Fibroblast of lung (primary cell): Measurements from ENCODE around the gene LCA5L. TPM values are rescaled to one million over a fixed set of nuclear protein-coding genes. Genes with fewer than 3 reads are reported as not detected.

ENCODE experiments used
- DNase-seq, 2 donors: peaks; one replicate each; pipeline versions ENCODE4 v3.0.0 to v3.0.0-alpha.2; 2010; ENCODE audit warnings: low read depth in 2 of 2
- H2AFZ ChIP-seq: 2 replicates; pipeline ENCODE4 v1.5.1; 2012; ENCODE audit warnings: low read length, control low read depth, inconsistent platforms
- H3K27ac ChIP-seq: 2 replicates; pipeline ENCODE4 v1.5.1; 2011; ENCODE audit warnings: low read length, control low read depth; ENCODE audit not compliant: insufficient read depth
- H3K27me3 ChIP-seq: 2 replicates; pipeline ENCODE4 v1.5.1; 2011; ENCODE audit warnings: mild to moderate bottlenecking, low read length; ENCODE audit not compliant: control insufficient read depth, insufficient read depth
- H3K36me3 ChIP-seq: 2 replicates; pipeline ENCODE4 v1.5.1; 2011; ENCODE audit warnings: low read length; ENCODE audit not compliant: control insufficient read depth, insufficient read depth
- H3K4me1 ChIP-seq: 2 replicates; pipeline ENCODE4 v1.5.1; 2011; ENCODE audit warnings: low read length; ENCODE audit not compliant: control insufficient read depth, insufficient read depth; ENCODE audit errors: extremely low read depth
- H3K4me2 ChIP-seq: 2 replicates; pipeline ENCODE4 v1.5.1; 2011; ENCODE audit warnings: low read length, control low read depth; ENCODE audit not compliant: insufficient read depth; ENCODE audit errors: extremely low read depth
- H3K4me3 ChIP-seq, 4 experiments: fragments of 200-600 bp in 1 of 4; sonication (generic) in 1 of 4; replicated peaks in 1 of 4; 2 replicates each; pipeline ENCODE4 v1.5.1; 2011 to 2016; ENCODE audit warnings: low read length in 4 of 4, low read depth in 3 of 4, mild to moderate bottlenecking in 3 of 4, control low read depth in 2 of 4, inconsistent platforms in 1 of 4, mixed read lengths in 1 of 4; ENCODE audit not compliant: insufficient read depth in 1 of 4; ENCODE audit errors: control extremely low read depth in 1 of 4
- H3K79me2 ChIP-seq: 2 replicates; pipeline ENCODE4 v1.5.1; 2012; ENCODE audit warnings: mild to moderate bottlenecking, low read length, inconsistent platforms; ENCODE audit not compliant: control insufficient read depth, insufficient read depth
- H3K9ac ChIP-seq: 2 replicates; pipeline ENCODE4 v1.5.1; 2011; ENCODE audit warnings: mild to moderate bottlenecking, low read length, control low read depth; ENCODE audit not compliant: insufficient read depth
- H3K9me3 ChIP-seq: 2 replicates; pipeline ENCODE4 v1.5.1; 2012; ENCODE audit warnings: low read depth, low read length; ENCODE audit not compliant: control insufficient read depth, insufficient read depth
- H4K20me1 ChIP-seq: 2 replicates; pipeline ENCODE4 v1.5.1; 2011; ENCODE audit warnings: low read length; ENCODE audit not compliant: control insufficient read depth, insufficient read depth; ENCODE audit errors: extremely low read depth
- CTCF ChIP-seq, 2 donors: IDR thresholded peaks in 1 of 2; conservative IDR thresholded peaks in 1 of 2; 1 replicate in 1 of 2; 2 replicates in 1 of 2; pipeline ENCODE4 v1.5.1; 2011 to 2012; ENCODE audit warnings: low read length in 2 of 2, control low read depth in 1 of 2, inconsistent platforms in 1 of 2, low read depth in 1 of 2, mild to moderate bottlenecking in 1 of 2
- EZH2 ChIP-seq: IDR thresholded peaks from 2 replicates; pipeline ENCODE4 v1.5.1; 2012; ENCODE audit warnings: low read length, control low read depth, mild to moderate bottlenecking; ENCODE audit errors: missing control alignments
- polyA plus RNA-seq, 2 donors: library from polyadenylated mRNA; depleted of rRNA in 1 of 2; stranded (reverse) in 1 of 2; unstranded in 1 of 2; fragments of >200 nt; gene quantifications; 2 replicates each; pipeline ENCODE4 v1.2.1, GENCODE V29; 2011 to 2012; ENCODE audit warnings: missing spikeins in 1 of 2
- total RNA-seq: library from RNA; depleted of rRNA; stranded (reverse); fragments of >200 nt; gene quantifications from 2 replicates; pipeline ENCODE4 v1.2.1, GENCODE V29; 2014

Gene LCA5L
- total and polyA plus RNA-seq, 2 donors (not counting 1 experiment from before 2014, with no cell fraction given), result 0.66 to 1.0 TPM

DNA sequence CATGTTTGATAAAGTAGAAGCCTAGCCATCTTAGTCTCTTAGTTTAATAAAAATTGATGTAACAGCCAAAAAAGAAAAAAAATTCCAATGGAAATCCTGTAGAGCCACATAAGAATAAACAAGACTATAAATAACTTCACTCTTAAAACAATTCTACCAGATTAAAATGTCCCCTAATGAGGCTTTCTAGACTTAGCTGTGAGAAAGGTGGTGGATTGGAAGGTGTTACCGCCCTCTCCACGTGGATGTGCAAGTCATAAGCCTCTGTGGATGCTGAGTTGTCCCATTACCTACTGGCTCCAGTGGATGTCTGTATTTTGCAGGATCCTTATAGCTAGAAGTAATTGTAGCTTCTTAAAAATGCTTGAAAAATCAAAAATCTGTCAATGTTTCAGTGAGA, 14.6 kb downstream of the LCA5L start:
- Histone ChIP-seq H3K9ac (no peak overlapping the region), H3K4me1 (no peaks in the 10 kb centered on the region), H3K27me3 (no peaks in the 10 kb centered on the region), H4K20me1 (no peaks in the 10 kb centered on the region), H3K27ac (no peak overlapping the region), H2AFZ (no peak overlapping the region), H3K9me3 (no peaks in the 10 kb centered on the region), H3K4me3 (no peak overlapping the region), H3K36me3 (no peaks in the 10 kb centered on the region), H3K79me2 (no peaks in the 10 kb centered on the region), H3K4me2 (no peak overlapping the region)
- TF ChIP-seq EZH2 (no peak), CTCF (conservative IDR thresholded peaks at IDR 0.05 in 1 of 2, IDR thresholded peaks at IDR 0.05 in 1 of 2; ENCODE audit: low read depth in 1 of 2, low read length in 2 of 2) (no peak)
- no peak for DNase-seq

GRCh38 chr21:39430457-39430856, 15.1 kb downstream of the LCA5L start:
- H3K4me3 ChIP-seq, result no peak overlapping the region
- H2AFZ ChIP-seq, result no peak overlapping the region
- H3K27ac ChIP-seq, result no peak overlapping the region
- DNase-seq, result no peak
- H4K20me1 ChIP-seq, result no peaks in the 10 kb centered on the region
- H3K9ac ChIP-seq, result no peak overlapping the region
- no peaks in the 10 kb centered on the region for H3K36me3 ChIP-seq
- H3K27me3 ChIP-seq, result no peaks in the 10 kb centered on the region
- H3K9me3 ChIP-seq, result no peaks in the 10 kb centered on the region
- H3K4me1 ChIP-seq, result no peaks in the 10 kb centered on the region
- no peaks in the 10 kb centered on the region for H3K79me2 ChIP-seq
- H3K4me2 ChIP-seq, result no peak overlapping the region
- TF ChIP-seq CTCF (conservative IDR thresholded peaks at IDR 0.05 in 1 of 2, IDR thresholded peaks at IDR 0.05 in 1 of 2; ENCODE audit: low read depth in 1 of 2, low read length in 2 of 2) (no peak), EZH2 (no peak)

- H3K36me3 ChIP-seq, result no peaks in the 10 kb centered on the region
- no peak for DNase-seq
- H4K20me1 ChIP-seq, result no peaks in the 10 kb centered on the region
- no peak for TF ChIP-seq CTCF (conservative IDR thresholded peaks at IDR 0.05 in 1 of 2, IDR thresholded peaks at IDR 0.05 in 1 of 2; ENCODE audit: low read depth in 1 of 2, low read length in 2 of 2)
- TF ChIP-seq EZH2, result no peak
- H2AFZ ChIP-seq, result no peak overlapping the region
- no peak overlapping the region for H3K9ac ChIP-seq
- no peaks in the 10 kb centered on the region for H3K4me1 ChIP-seq
- no peaks in the 10 kb centered on the region for H3K9me3 ChIP-seq
- H3K4me2 ChIP-seq, result no peak overlapping the region
- no peak overlapping the region for H3K4me3 ChIP-seq
- H3K79me2 ChIP-seq, result no peaks in the 10 kb centered on the region
- H3K27me3 ChIP-seq, result no peaks in the 10 kb centered on the region
- no peak overlapping the region for H3K27ac ChIP-seq
Observed at GRCh38 chr21:39430016-39430415, 15.6 kb downstream of the LCA5L start.
